Liver (tissue), 9 donors: Measurements from ENCODE around the gene GPATCH8. TPM values are rescaled to one million over a fixed set of nuclear protein-coding genes. Genes with fewer than 3 reads are reported as not detected.
"Not testable (repeated sequence)": the region's sequence is repeated elsewhere in the genome, so short reads cannot be mapped to it uniquely, and the experiment has no call there.

ENCODE experiments used
- DNase-seq: peaks from one replicate; pipeline ENCODE4 v3.0.0-alpha.2; 2017; ENCODE audit warnings: low spot score
- H3K27ac ChIP-seq, 2 donors: one replicate each; pipeline ENCODE4 v1.7.0; 2013; ENCODE audit warnings: inconsistent platforms in 2 of 2, low read length in 2 of 2, control low read depth in 1 of 2, low read depth in 1 of 2, mild to moderate bottlenecking in 1 of 2
- H3K27me3 ChIP-seq, 4 donors: one replicate each; pipeline versions ENCODE4 v1.6.1 to v1.7.0; 2013; ENCODE audit warnings: low read length in 3 of 4, inconsistent platforms in 1 of 4, mild to moderate bottlenecking in 1 of 4, moderate library complexity in 1 of 4; ENCODE audit not compliant: control insufficient read depth in 4 of 4, insufficient read depth in 4 of 4
- H3K36me3 ChIP-seq, 4 donors: one replicate each; pipeline versions ENCODE4 v1.6.1 to v1.7.0; 2013; ENCODE audit warnings: low read length in 3 of 4, mild to moderate bottlenecking in 3 of 4, low read depth in 1 of 4, moderate library complexity in 1 of 4; ENCODE audit not compliant: control insufficient read depth in 4 of 4, insufficient read depth in 3 of 4
- H3K4me1 ChIP-seq, 4 donors: one replicate each; pipeline versions ENCODE4 v1.6.1 to v1.7.0; 2013; ENCODE audit warnings: low read length in 3 of 4, mild to moderate bottlenecking in 3 of 4, moderate library complexity in 1 of 4; ENCODE audit not compliant: control insufficient read depth in 4 of 4, insufficient read depth in 4 of 4
- H3K4me3 ChIP-seq, 3 donors: one replicate each; pipeline versions ENCODE4 v1.6.1 to v1.7.0; 2013; ENCODE audit warnings: low read length in 3 of 3, control low read depth in 1 of 3, low read depth in 1 of 3, mild to moderate bottlenecking in 1 of 3
- H3K9ac ChIP-seq, 2 donors: one replicate each; pipeline ENCODE4 v1.7.0; 2013; ENCODE audit warnings: low read length in 2 of 2, mild to moderate bottlenecking in 2 of 2, moderate library complexity in 2 of 2, control low read depth in 1 of 2, low read depth in 1 of 2
- H3K9me3 ChIP-seq, 4 donors: one replicate each; pipeline versions ENCODE4 v1.6.1 to v1.7.0; 2013; ENCODE audit warnings: low read length in 3 of 4; ENCODE audit not compliant: control insufficient read depth in 4 of 4
- EGR1 ChIP-seq, 2 donors: IDR thresholded peaks; 2 replicates each; pipeline ENCODE4 v1.6.1; 2016 to 2018; ENCODE audit warnings: antibody characterized with exemption in 2 of 2, low read depth in 2 of 2
- FOXA1 ChIP-seq: IDR thresholded peaks from 2 replicates; pipeline ENCODE4 v1.6.1; 2016; ENCODE audit warnings: antibody characterized with exemption
- FOXA2 ChIP-seq: IDR thresholded peaks from 2 replicates; pipeline ENCODE4 v1.6.1; 2016; ENCODE audit warnings: antibody characterized with exemption
- HNF4A ChIP-seq, 2 donors: conservative IDR thresholded peaks; 2 replicates each; pipeline ENCODE4 v1.6.1; 2016; ENCODE audit warnings: antibody characterized with exemption in 2 of 2, mild to moderate bottlenecking in 2 of 2
- HNF4G ChIP-seq: IDR thresholded peaks from 2 replicates; pipeline ENCODE4 v1.6.1; 2016; ENCODE audit warnings: antibody characterized with exemption
- JUND ChIP-seq, 2 donors: IDR thresholded peaks; 2 replicates each; pipeline ENCODE4 v1.6.1; 2016; ENCODE audit warnings: antibody characterized with exemption in 2 of 2
- NR2F2 ChIP-seq: IDR thresholded peaks from 2 replicates; pipeline ENCODE4 v1.6.1; 2016; ENCODE audit warnings: antibody characterized with exemption
- RAD21 ChIP-seq, 2 donors: IDR thresholded peaks; 2 replicates each; pipeline ENCODE4 v1.6.1; 2016; ENCODE audit warnings: antibody characterized with exemption in 2 of 2, mild to moderate bottlenecking in 2 of 2
- RXRA ChIP-seq, 2 donors: IDR thresholded peaks; 2 replicates each; pipeline ENCODE4 v1.6.1; 2017 to 2018; ENCODE audit warnings: antibody characterized with exemption in 2 of 2, mild to moderate bottlenecking in 1 of 2
- SP1 ChIP-seq: IDR thresholded peaks from 2 replicates; pipeline ENCODE4 v1.6.1; 2018; ENCODE audit warnings: antibody characterized with exemption, mild to moderate bottlenecking
- TAF1 ChIP-seq: conservative IDR thresholded peaks from 2 replicates; pipeline ENCODE4 v1.6.1; 2016; ENCODE audit warnings: antibody characterized with exemption, mild to moderate bottlenecking
- YY1 ChIP-seq: IDR thresholded peaks from 2 replicates; pipeline ENCODE4 v1.6.1; 2016; ENCODE audit warnings: antibody characterized with exemption, mild to moderate bottlenecking
- WGBS: extraction: QIAGEN DNeasy Blood & Tissue Kit; methylation state at CpG from one replicate; pipeline ENCODE4 v1.1.7; 2013; 5-methylcytosine and 5-hydroxymethylcytosine counted together
- polyA plus RNA-seq, 2 donors: library from polyadenylated mRNA; stranded (reverse) in 1 of 2; unstranded in 1 of 2; fragments of 200-250 nt in 1 of 2; fragments of >200 nt in 1 of 2; fragmentation: Nextera tagmentation in 1 of 2; extraction: Ambion mirVana in 1 of 2; gene quantifications; one replicate each; pipeline versions ENCODE4 v1.2.1 to v1.2.3, GENCODE V29; 2013 to 2015
- total RNA-seq, 2 donors: library from RNA; depleted of rRNA; stranded (reverse); fragments of >200 nt; gene quantifications; one replicate each; pipeline ENCODE4 v1.2.3, GENCODE V29; 2014
- TF ChIP-seq, protein P1 (sequence below): IDR thresholded peaks from 2 replicates; pipeline ENCODE4 v1.6.1; 2016; ENCODE audit warnings: antibody characterized with exemption, mild to moderate bottlenecking
- TF ChIP-seq, protein P2 (sequence below): IDR thresholded peaks from 2 replicates; pipeline ENCODE4 v1.6.1; 2016; ENCODE audit warnings: antibody characterized with exemption
- TF ChIP-seq, protein P3 (sequence below): IDR thresholded peaks from 2 replicates; pipeline ENCODE4 v1.6.1; 2016; ENCODE audit warnings: antibody characterized with exemption
- TF ChIP-seq, protein P4 (sequence below): IDR thresholded peaks from 2 replicates; pipeline ENCODE4 v1.6.1; 2016; ENCODE audit warnings: antibody characterized with exemption
- donor health status: healthy.
- donor health status: healthy.
- donor health status: healthy.
- donor health status: healthy.
- donor health status: healthy.

The GPATCH8 gene
- total and polyA plus RNA-seq, 4 donors, result 4.2 to 21.8 (median 9.9) TPM

DNA sequence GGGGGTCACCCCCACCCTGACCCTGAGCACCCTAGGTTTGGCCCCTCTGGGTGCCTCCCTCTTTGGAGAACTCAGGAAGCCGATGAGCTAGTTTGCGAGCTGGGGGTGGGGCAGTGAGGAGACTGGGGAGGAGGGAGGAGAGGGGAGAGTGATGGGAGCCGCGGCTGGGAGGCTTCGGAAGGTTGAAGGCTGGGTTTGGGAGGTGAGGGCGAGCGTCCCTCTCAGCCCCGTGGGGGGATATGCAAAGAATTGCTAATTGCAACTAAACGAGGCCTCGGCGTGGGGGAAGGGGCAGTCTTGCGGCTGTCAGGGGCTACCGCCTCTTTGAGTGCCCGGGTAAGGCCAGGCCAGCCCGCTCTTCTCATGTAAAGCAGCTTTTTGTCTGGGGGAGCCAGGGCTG lies 36.5 kb upstream of the GPATCH8 start:
- H3K27me3 ChIP-seq, result peaks cover 0 to 9% (median 2%) of the 10 kb centered on the region in 4 donors
- H3K4me3 ChIP-seq, result no peak overlapping the region
- no peaks in the 10 kb centered on the region for H3K9me3 ChIP-seq
- H3K9ac ChIP-seq, result no peak overlapping the region
- H3K4me1 ChIP-seq, result no peaks in the 10 kb centered on the region
- no peak for DNase-seq
- WGBS, result 25% methylated on average over 15 of the region's 15 CpGs
- TF ChIP-seq, protein P1, sequence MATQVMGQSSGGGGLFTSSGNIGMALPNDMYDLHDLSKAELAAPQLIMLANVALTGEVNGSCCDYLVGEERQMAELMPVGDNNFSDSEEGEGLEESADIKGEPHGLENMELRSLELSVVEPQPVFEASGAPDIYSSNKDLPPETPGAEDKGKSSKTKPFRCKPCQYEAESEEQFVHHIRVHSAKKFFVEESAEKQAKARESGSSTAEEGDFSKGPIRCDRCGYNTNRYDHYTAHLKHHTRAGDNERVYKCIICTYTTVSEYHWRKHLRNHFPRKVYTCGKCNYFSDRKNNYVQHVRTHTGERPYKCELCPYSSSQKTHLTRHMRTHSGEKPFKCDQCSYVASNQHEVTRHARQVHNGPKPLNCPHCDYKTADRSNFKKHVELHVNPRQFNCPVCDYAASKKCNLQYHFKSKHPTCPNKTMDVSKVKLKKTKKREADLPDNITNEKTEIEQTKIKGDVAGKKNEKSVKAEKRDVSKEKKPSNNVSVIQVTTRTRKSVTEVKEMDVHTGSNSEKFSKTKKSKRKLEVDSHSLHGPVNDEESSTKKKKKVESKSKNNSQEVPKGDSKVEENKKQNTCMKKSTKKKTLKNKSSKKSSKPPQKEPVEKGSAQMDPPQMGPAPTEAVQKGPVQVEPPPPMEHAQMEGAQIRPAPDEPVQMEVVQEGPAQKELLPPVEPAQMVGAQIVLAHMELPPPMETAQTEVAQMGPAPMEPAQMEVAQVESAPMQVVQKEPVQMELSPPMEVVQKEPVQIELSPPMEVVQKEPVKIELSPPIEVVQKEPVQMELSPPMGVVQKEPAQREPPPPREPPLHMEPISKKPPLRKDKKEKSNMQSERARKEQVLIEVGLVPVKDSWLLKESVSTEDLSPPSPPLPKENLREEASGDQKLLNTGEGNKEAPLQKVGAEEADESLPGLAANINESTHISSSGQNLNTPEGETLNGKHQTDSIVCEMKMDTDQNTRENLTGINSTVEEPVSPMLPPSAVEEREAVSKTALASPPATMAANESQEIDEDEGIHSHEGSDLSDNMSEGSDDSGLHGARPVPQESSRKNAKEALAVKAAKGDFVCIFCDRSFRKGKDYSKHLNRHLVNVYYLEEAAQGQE, result no peak
- TF ChIP-seq YY1, result no peak
- TF ChIP-seq, protein P2, sequence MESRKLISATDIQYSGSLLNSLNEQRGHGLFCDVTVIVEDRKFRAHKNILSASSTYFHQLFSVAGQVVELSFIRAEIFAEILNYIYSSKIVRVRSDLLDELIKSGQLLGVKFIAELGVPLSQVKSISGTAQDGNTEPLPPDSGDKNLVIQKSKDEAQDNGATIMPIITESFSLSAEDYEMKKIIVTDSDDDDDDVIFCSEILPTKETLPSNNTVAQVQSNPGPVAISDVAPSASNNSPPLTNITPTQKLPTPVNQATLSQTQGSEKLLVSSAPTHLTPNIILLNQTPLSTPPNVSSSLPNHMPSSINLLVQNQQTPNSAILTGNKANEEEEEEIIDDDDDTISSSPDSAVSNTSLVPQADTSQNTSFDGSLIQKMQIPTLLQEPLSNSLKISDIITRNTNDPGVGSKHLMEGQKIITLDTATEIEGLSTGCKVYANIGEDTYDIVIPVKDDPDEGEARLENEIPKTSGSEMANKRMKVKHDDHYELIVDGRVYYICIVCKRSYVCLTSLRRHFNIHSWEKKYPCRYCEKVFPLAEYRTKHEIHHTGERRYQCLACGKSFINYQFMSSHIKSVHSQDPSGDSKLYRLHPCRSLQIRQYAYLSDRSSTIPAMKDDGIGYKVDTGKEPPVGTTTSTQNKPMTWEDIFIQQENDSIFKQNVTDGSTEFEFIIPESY, result no peak
- no peak for TF ChIP-seq HNF4G
- TF ChIP-seq, protein P3, sequence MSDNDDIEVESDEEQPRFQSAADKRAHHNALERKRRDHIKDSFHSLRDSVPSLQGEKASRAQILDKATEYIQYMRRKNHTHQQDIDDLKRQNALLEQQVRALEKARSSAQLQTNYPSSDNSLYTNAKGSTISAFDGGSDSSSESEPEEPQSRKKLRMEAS, result no peak
- TF ChIP-seq FOXA2, result no peak
- TF ChIP-seq RXRA (IDR thresholded peaks at IDR 0.05), result no peak
- no peak for TF ChIP-seq RAD21 (IDR thresholded peaks at IDR 0.05)
- no peak for TF ChIP-seq EGR1 (IDR thresholded peaks at IDR 0.05; ENCODE audit: low read depth in 2 of 2)
- TF ChIP-seq NR2F2, result no peak
- TF ChIP-seq HNF4A (conservative IDR thresholded peaks at IDR 0.05), result no peak
- no peak for TF ChIP-seq TAF1
- no peak for TF ChIP-seq JUND (IDR thresholded peaks at IDR 0.05)
- TF ChIP-seq, protein P4, sequence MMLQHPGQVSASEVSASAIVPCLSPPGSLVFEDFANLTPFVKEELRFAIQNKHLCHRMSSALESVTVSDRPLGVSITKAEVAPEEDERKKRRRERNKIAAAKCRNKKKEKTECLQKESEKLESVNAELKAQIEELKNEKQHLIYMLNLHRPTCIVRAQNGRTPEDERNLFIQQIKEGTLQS, result no peak
- TF ChIP-seq FOXA1, result no peak
- no peak for TF ChIP-seq SP1
- no peak overlapping the region for H3K27ac ChIP-seq
- no peaks in the 10 kb centered on the region for H3K36me3 ChIP-seq

DNA sequence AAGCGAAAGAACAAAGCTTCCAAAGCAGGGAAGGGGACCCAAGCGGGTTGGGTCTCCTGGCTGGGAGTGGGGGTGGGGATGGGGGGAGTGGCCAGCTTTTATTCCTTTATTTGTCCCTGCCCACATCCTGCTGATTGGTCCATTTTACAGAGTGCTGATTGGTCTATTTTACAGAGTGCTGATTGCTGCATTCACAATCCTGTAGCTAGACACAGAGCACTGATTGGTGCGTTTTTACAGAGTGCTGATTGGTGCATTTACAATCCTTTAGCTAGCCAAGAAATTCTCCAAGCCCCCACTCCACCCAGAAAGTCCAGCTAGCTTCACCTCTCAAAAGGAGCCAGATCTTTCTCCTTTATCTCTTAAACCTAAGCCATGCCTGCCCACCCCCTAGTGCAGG lies 34.7 kb upstream of the GPATCH8 start:
- not testable (repeated sequence) for H3K36me3 ChIP-seq, H3K27ac ChIP-seq, H3K9me3 ChIP-seq, H3K9ac ChIP-seq, H3K4me3 ChIP-seq, H3K4me1 ChIP-seq, H3K27me3 ChIP-seq, DNase-seq
- whole genome bisulfite sequencing, result 98% methylated on average over 3 of the region's 3 CpGs
